GM19193 (cell line): ENCODE measurements around the gene GDI1.

Experiments
- POLR2A ChIP-seq: IDR thresholded peaks from 4 replicates; pipeline ENCODE4 v1.6.1; 2011; ENCODE audit not compliant: insufficient read depth, insufficient read length; ENCODE audit errors: extremely low read depth

Gene GDI1

DNA sequence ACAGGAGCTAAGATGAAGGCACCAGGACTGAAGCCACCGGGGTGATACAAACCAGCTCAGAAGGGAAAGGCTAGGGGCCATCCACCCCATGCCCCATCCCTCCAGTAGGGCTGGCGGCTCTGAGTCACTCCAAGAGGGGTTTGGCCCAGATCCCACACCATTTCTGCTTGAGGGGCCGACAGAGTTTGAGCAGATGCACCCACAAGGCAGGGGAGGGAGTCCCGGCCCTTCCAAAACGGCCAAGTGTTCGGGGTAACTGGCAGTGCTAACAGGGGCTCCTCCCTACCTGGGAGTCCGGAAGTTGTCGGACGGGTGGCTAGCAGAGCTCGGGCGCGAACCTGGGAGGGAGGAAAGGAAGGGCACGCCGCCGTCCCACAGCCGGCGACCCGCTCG, 53.1 kb downstream of the GDI1 start:
- no peak for TF ChIP-seq POLR2A

DNA sequence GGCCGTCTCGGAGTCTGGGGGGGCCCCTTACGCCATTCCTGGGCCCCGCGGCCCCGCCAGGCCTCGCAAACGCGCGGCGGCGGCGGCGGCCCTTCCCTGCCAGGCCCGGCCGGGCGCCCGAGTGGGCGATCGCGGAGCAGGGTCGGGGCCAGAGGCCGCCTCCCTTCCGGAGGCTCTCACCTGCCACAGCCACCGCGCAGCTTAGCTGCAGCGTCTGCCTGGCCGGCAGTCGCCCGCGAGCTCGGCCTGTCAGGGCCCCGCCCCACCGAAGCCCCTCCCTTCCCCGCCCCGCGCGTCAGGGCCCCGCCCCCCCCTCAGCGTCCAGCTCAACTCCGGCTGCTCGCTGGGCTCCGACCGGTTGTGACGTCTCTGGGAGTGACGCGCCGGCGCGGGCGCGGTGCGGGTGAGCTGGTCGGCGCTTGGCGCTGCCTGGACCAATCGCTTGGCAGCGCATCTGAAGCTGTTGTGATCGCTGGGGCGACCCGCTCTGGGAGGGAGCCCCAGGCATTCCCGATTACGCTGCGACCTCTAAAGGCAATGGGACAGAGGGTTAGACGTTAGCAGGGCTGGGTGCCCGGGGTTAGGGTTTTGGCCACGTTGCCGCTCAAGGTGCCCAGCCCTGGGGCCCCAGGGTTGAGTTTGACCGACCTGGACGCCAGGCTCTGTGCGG, 53.6 kb downstream of the GDI1 start, which contains the start of gene SLC10A3:
Gene SLC10A3, minus strand, starts transcription at position 216 of the 670 bp plus-strand sequence. CDS start 1,689 bp downstream, outside the sequence.
- TF ChIP-seq POLR2A = peak; percentile 94
